GM13976 (cell line): ENCODE results near the gene CCM2.

Source experiments
- DNase-seq: peaks from one replicate; pipeline ENCODE4 v3.0.0; 2012; ENCODE audit warnings: low spot score
- CTCF ChIP-seq: IDR thresholded peaks from 2 replicates; pipeline ENCODE4 v1.5.1; 2012; ENCODE audit warnings: borderline replicate concordance, mild to moderate bottlenecking; ENCODE audit not compliant: insufficient read depth; ENCODE audit errors: extremely low read depth, missing control alignments, control extremely low read depth
- in situ Hi-C: fragments of 300-500 bp; cut with MboI; formaldehyde crosslinking; loops from one replicate; pipeline ENCODE4 v1.12.0; 2022; ENCODE audit warnings: low sequenced_read_pairs, mixed read lengths, inconsistent platforms; ENCODE audit not compliant: unreplicated experiment

CCM2 gene

GRCh38 chr7:45054442-45054841 is 54.4 kb downstream of the CCM2 start:
- no peak for TF ChIP-seq CTCF

GRCh38 chr7:45055016-45055415 is 55.0 kb downstream of the CCM2 start:
- no peak for TF ChIP-seq CTCF
- DNase-seq: no peak
- in situ Hi-C loops: no loop called here

More at GRCh38 chr7:45054442-45054841, 54.4 kb downstream of the CCM2 start:
- in situ Hi-C loops: no loop called here
- DNase-seq: no peak

GRCh38 chr7:45055594-45056219 is 55.7 kb downstream of the CCM2 start:
- in situ Hi-C loops: no loop called here
- no peak for TF ChIP-seq CTCF
- DNase-seq: no peak

- in situ Hi-C loops: no loop called here
- DNase-seq: no peak
- TF ChIP-seq CTCF: no peak
Observed at GRCh38 chr7:45057878-45058277, 57.9 kb downstream of the CCM2 start.

GRCh38 chr7:45060295-45060694 is 60.3 kb downstream of the CCM2 start:
- no peak for TF ChIP-seq CTCF
- no peak for DNase-seq
- in situ Hi-C loops: no loop called here

GRCh38 chr7:45061352-45061751 is 61.4 kb downstream of the CCM2 start:
- no peak for TF ChIP-seq CTCF
- in situ Hi-C loops: no loop called here
- no peak for DNase-seq
